Measurements from ENCODE around the gene GALT. TPM values are rescaled to one million over a fixed set of nuclear protein-coding genes. Genes with fewer than 3 reads are reported as not detected.

GALT gene
- total RNA-seq, 2 experiments from 2014 or later, result 45.1 to 53.9 TPM

GRCh38 chr9:34611251-34611810, 35.1 kb upstream of the GALT start:
- Mint-ChIP-seq H3K36me3 (ENCODE audit: low read depth) (peaks cover 19% of the 10 kb centered on the region), H3K9me3 (ENCODE audit: low read depth) (no peaks in the 10 kb centered on the region), H3K4me1 (peaks cover 16% of the 10 kb centered on the region), H3K4me3 (peak overlapping the region; percentile 86), H3K27me3 (no peaks in the 10 kb centered on the region), H3K27ac (peak overlapping the region; percentile 93)
- CTCF ChIA-PET, result interaction anchor here (1.0 to 2.7 kb wide), 5 partner anchors 20 to 91 kb away, joined by 3 to 26 read pairs (median 8); partner anchors contain the start of gene SIGMAR1
- DNase-seq (no peak), ATAC-seq (peak; percentile 20)
- POLR2A ChIA-PET, result interaction anchor here (0.7 kb wide), 1 partner anchor 26 kb away, joined by 3 read pairs; no protein-coding TSS in a partner anchor
- intact Hi-C loops (cut with DNase I, micrococcal nuclease), result loop anchor here (5.0 to 10.0 kb wide), 3 partner anchors 36 to 437 kb away; partner anchors contain the start of genes GALT (in 1 of the 2) and UBAP1 (in 1 of the 2)

- POLR2A ChIA-PET, result interaction anchor here (1.0 kb wide), 2 partner anchors 8 to 34 kb away, joined by 3 read pairs; partner anchors contain the start of gene DCTN3
- intact Hi-C loops (cut with DNase I, micrococcal nuclease), result loop anchor here (1.0 to 10.0 kb wide), 14 partner anchors 8 to 563 kb away; partner anchors contain the start of genes DCTN3 (in 2 of the 2), DNAI1 (in 2 of the 2), FAM219A (in 2 of the 2) and DNAJB5 (in 1 of the 2)
These were observed 34.4 kb upstream of the GALT start, which contains the start of gene RPP25L for GRCh38 chr9:34611811-34612787. Gene RPP25L, minus strand, starts transcription at chr9:34612097. Its CDS starts 801 bp downstream, at chr9:34611296.

GRCh38 chr9:34612788-34613390, 33.6 kb upstream of the GALT start:
- ATAC-seq, result peak; percentile 52
- H3K27ac Mint-ChIP-seq, result peak overlapping the region; percentile 93
- DNase-seq, result peak; percentile 82
- H3K27me3 Mint-ChIP-seq, result no peaks in the 10 kb centered on the region
- H3K4me1 Mint-ChIP-seq, result peaks cover 16% of the 10 kb centered on the region
- H3K9me3 Mint-ChIP-seq (ENCODE audit: low read depth), result no peaks in the 10 kb centered on the region
- intact Hi-C loops (cut with DNase I, micrococcal nuclease), result loop anchor here (1.0 to 10.0 kb wide), 14 partner anchors 7 to 564 kb away; partner anchors contain the start of genes DCTN3 (in 2 of the 2), DNAI1 (in 2 of the 2), FAM219A (in 2 of the 2) and DNAJB5 (in 1 of the 2)
- ChIA-PET CTCF (interaction anchor here (0.8 to 2.8 kb wide), 11 partner anchors 13 to 209 kb away, joined by 3 to 27 read pairs (median 5); partner anchors contain the start of gene SIGMAR1), POLR2A (interaction anchor here (1.0 kb wide), 2 partner anchors 8 to 33 kb away, joined by 3 read pairs; partner anchors contain the start of gene DCTN3)
- peaks cover 19% of the 10 kb centered on the region for H3K36me3 Mint-ChIP-seq (ENCODE audit: low read depth)
- H3K4me3 Mint-ChIP-seq, result peak overlapping the region; percentile 86

More at GRCh38 chr9:34611811-34612787, 34.4 kb upstream of the GALT start, which contains the start of gene RPP25L:
- peak within 1 kb of the TSS; percentile 86 for H3K4me3 Mint-ChIP-seq
- H3K36me3 Mint-ChIP-seq (ENCODE audit: low read depth), result peaks cover 19% of the 10 kb centered on the region
- H3K27ac Mint-ChIP-seq, result peak within 1 kb of the TSS; percentile 93
- DNase-seq (peak; percentile 91), ATAC-seq (peak; percentile 97)
- peaks cover 16% of the 10 kb centered on the region for H3K4me1 Mint-ChIP-seq
- CTCF ChIA-PET, result interaction anchor here (0.7 to 2.7 kb wide), 8 partner anchors 8 to 1130 kb away, joined by 3 to 26 read pairs (median 6); partner anchors contain the start of genes DCTN3 and SIGMAR1
- no peaks in the 10 kb centered on the region for H3K27me3 Mint-ChIP-seq
- no peaks in the 10 kb centered on the region for H3K9me3 Mint-ChIP-seq (ENCODE audit: low read depth)

GRCh38 chr9:34615132-34615531, 31.3 kb upstream of the GALT start:
- Mint-ChIP-seq H3K27me3 (no peaks in the 10 kb centered on the region), H3K36me3 (ENCODE audit: low read depth) (peaks cover 14% of the 10 kb centered on the region), H3K27ac (no peak overlapping the region), H3K9me3 (ENCODE audit: low read depth) (no peaks in the 10 kb centered on the region), H3K4me1 (peaks cover 25% of the 10 kb centered on the region), H3K4me3 (no peak overlapping the region)
- CTCF ChIA-PET, result interaction anchor here (0.6 to 2.8 kb wide), 5 partner anchors 8 to 442 kb away, joined by 3 to 27 read pairs (median 4); no protein-coding TSS in a partner anchor
- DNase-seq, result no peak
- POLR2A ChIA-PET, result no interaction called here
- no peak for ATAC-seq
- intact Hi-C loops (cut with DNase I, micrococcal nuclease), result loop anchor here in 1 of 2 experiments (10.0 kb wide), 1 partner anchor 440 kb away; the partner anchor contains the start of gene UBAP1

GRCh38 chr9:34620061-34620994, 26.1 kb upstream of the GALT start, which contains the start of gene DCTN3:
Gene DCTN3, minus strand, starts transcription at chr9:34620495. Its CDS starts 31 bp downstream, at chr9:34620464.
- CTCF ChIA-PET, result interaction anchor here (0.6 to 4.9 kb wide), 16 partner anchors 8 to 243 kb away, joined by 3 to 47 read pairs (median 4); partner anchors contain the start of genes ARID3C, GALT, MYORG and RPP25L
- H3K4me3 Mint-ChIP-seq, result peak within 1 kb of the TSS; percentile 88
- DNase-seq, result peak; percentile 95
- peak within 1 kb of the TSS; percentile 77 for H3K27ac Mint-ChIP-seq
- peak; percentile 99 for ATAC-seq
- intact Hi-C loops (cut with DNase I, micrococcal nuclease), result loop anchor here (1.0 to 2.0 kb wide), 9 partner anchors 8 to 571 kb away; partner anchors contain the start of genes RPP25L (in 2 of the 2), DNAI1 (in 1 of the 2), DNAJB5 (in 1 of the 2) and FAM219A (in 1 of the 2)
- no peaks in the 10 kb centered on the region for H3K9me3 Mint-ChIP-seq (ENCODE audit: low read depth)
- peaks cover 1% of the 10 kb centered on the region for H3K36me3 Mint-ChIP-seq (ENCODE audit: low read depth)
- POLR2A ChIA-PET, result interaction anchor here (0.5 to 1.8 kb wide), 5 partner anchors 8 to 18 kb away, joined by 3 to 6 read pairs (median 4); partner anchors contain the start of gene RPP25L
- H3K4me1 Mint-ChIP-seq, result peaks cover 25% of the 10 kb centered on the region
- peaks cover 25% of the 10 kb centered on the region for H3K27me3 Mint-ChIP-seq

- H3K9me3 Mint-ChIP-seq (ENCODE audit: low read depth), result no peaks in the 10 kb centered on the region
- H3K27ac Mint-ChIP-seq, result no peak overlapping the region
- ChIA-PET CTCF (interaction anchor here (0.9 to 4.9 kb wide), 4 partner anchors 9 to 48 kb away, joined by 3 to 47 read pairs (median 4); partner anchors contain the start of gene SIGMAR1), POLR2A (interaction anchor here (1.0 kb wide), 1 partner anchor 14 kb away, joined by 3 read pairs; the partner anchor contains the start of gene SIGMAR1)
- peaks cover 45% of the 10 kb centered on the region for H3K27me3 Mint-ChIP-seq
- peaks cover 32% of the 10 kb centered on the region for H3K4me1 Mint-ChIP-seq
- ATAC-seq, result no peak
- no peaks in the 10 kb centered on the region for H3K36me3 Mint-ChIP-seq (ENCODE audit: low read depth)
- no peak overlapping the region for H3K4me3 Mint-ChIP-seq
- DNase-seq, result peak; percentile 40
- intact Hi-C loops (cut with DNase I, micrococcal nuclease), result no loop called here
These were observed 22.9 kb upstream of the GALT start for GRCh38 chr9:34623374-34624235.

GRCh38 chr9:34624475-34625185, 21.8 kb upstream of the GALT start:
- H3K36me3 Mint-ChIP-seq (ENCODE audit: low read depth), result no peaks in the 10 kb centered on the region
- DNase-seq (no peak), ATAC-seq (no peak)
- H3K27me3 Mint-ChIP-seq, result peaks cover 50% of the 10 kb centered on the region
- intact Hi-C loops (cut with DNase I, micrococcal nuclease), result no loop called here
- H3K27ac Mint-ChIP-seq, result no peak overlapping the region
- no peaks in the 10 kb centered on the region for H3K9me3 Mint-ChIP-seq (ENCODE audit: low read depth)
- no peak overlapping the region for H3K4me3 Mint-ChIP-seq
- peaks cover 29% of the 10 kb centered on the region for H3K4me1 Mint-ChIP-seq
- POLR2A ChIA-PET, result no interaction called here
- CTCF ChIA-PET, result interaction anchor here (0.5 to 2.3 kb wide), 3 partner anchors 10 to 478 kb away, joined by 3 to 20 read pairs (median 3); partner anchors contain the start of gene STOML2

- ATAC-seq (no peak), DNase-seq (no peak)
- Mint-ChIP-seq H3K9me3 (ENCODE audit: low read depth) (no peaks in the 10 kb centered on the region), H3K27ac (no peak overlapping the region), H3K36me3 (ENCODE audit: low read depth) (no peaks in the 10 kb centered on the region), H3K27me3 (peaks cover 53% of the 10 kb centered on the region), H3K4me1 (peaks cover 26% of the 10 kb centered on the region), H3K4me3 (no peak overlapping the region)
- intact Hi-C loops (cut with DNase I, micrococcal nuclease), result no loop called here
- ChIA-PET POLR2A (no interaction called here), CTCF (interaction anchor here (1.0 to 2.3 kb wide), 2 partner anchors 10 to 478 kb away, joined by 3 to 20 read pairs; partner anchors contain the start of gene STOML2)
These were observed 21.3 kb upstream of the GALT start for GRCh38 chr9:34625186-34625486.

All from activated CD4-positive, alpha-beta T cell treated with anti-CD3 and anti-CD28 coated beads for 36 hours (primary cell).